ENCODE measurements around the gene ZNF891. TPM values are rescaled to one million over a fixed set of nuclear protein-coding genes. Genes with fewer than 3 reads are reported as not detected.

Gene ZNF891
- 5.6 to 6.2 TPM (median 5.8 TPM) in 3 replicates for total RNA-seq

DNA sequence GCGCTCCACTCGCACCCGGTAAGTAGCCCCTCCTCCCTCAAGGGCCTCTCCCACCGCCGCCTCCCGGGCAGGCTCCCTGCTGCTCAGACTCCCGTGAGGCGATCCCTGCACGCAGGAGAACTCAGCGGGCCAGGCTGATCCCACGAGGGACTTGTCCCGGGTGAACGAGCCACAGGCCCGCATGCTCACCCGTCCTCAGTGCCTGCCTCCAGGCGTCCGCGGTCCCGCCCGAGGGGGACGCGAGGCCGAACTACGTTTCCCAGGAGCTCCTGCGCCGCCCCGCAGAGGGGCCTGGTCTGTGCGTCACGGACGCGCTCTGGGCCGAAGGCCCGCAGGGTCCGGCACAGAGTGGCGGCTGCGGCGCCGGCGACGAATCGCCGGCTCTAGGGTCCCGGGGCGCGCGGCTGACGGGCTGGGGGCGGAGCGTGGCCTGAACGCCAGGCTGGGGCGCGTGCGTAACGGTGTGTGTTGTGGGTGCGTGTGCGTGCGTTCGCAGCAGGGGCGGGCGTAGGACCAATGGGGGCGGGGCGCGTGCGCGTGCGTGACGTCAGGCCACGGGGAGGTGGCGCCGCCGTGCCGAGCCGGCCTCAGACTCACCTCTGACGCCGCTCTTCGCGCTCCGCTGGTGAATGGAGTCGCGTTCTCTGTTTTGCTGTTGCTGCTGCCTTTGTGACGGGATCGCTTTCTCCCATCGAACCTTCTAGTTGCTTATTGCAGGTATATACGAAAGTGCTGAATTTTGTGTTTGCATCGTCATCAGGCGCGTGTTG lies at the start of gene ZNF891, which contains the start of gene ZNF10:
Gene ZNF891 (minus strand): TSS at position 237 of the 770 bp plus-strand sequence. CDS start 8,356 bp downstream, outside the sequence.
Gene ZNF10 (plus strand): TSS at position 590 of the 770 bp plus-strand sequence. CDS start 13,866 bp downstream, outside the sequence.
- H3K36me3 Mint-ChIP-seq: peaks cover 69% of the 10 kb centered on the region
- H3K4me3 Mint-ChIP-seq: peak within 1 kb of the TSS; percentile 96
- peak within 1 kb of the TSS; percentile 100 for H3K27ac Mint-ChIP-seq
- TF ChIP-seq, protein P1, sequence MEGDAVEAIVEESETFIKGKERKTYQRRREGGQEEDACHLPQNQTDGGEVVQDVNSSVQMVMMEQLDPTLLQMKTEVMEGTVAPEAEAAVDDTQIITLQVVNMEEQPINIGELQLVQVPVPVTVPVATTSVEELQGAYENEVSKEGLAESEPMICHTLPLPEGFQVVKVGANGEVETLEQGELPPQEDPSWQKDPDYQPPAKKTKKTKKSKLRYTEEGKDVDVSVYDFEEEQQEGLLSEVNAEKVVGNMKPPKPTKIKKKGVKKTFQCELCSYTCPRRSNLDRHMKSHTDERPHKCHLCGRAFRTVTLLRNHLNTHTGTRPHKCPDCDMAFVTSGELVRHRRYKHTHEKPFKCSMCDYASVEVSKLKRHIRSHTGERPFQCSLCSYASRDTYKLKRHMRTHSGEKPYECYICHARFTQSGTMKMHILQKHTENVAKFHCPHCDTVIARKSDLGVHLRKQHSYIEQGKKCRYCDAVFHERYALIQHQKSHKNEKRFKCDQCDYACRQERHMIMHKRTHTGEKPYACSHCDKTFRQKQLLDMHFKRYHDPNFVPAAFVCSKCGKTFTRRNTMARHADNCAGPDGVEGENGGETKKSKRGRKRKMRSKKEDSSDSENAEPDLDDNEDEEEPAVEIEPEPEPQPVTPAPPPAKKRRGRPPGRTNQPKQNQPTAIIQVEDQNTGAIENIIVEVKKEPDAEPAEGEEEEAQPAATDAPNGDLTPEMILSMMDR (IDR thresholded peaks at IDR 0.05; ENCODE audit: unreplicated experiment): no peak
- H3K4me1 Mint-ChIP-seq: peaks cover 14% of the 10 kb centered on the region
- no peaks in the 10 kb centered on the region for H3K27me3 Mint-ChIP-seq (ENCODE audit: low read depth)
- peak; percentile 97 to 99 for DNase-seq (ENCODE audit: low spot score in 2 of 2, unreplicated experiment in 2 of 2)
- H3K9me3 Mint-ChIP-seq: peaks cover 51% of the 10 kb centered on the region

DNA sequence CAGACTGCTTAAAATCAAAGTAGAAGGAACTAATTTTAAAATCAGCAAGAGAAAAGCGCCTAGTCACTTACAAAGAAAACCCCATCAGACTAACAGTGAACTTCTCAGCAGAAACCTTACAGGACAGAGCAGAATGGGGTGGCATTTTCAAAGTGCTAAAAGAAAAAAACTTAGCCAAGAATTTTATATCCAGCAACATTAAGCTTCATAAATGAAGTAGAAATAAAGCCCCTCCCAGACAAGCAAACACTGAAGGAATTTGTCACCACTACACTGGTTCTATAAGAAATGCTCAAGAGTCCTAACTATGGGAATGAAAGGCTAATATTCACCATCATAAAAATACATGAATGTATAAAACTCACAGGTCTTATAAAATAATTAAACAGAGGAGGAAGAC lies 44.8 kb upstream of the ZNF891 start:
- no peaks in the 10 kb centered on the region for H3K27me3 Mint-ChIP-seq (ENCODE audit: low read depth)
- TF ChIP-seq, protein P1 (IDR thresholded peaks at IDR 0.05; ENCODE audit: unreplicated experiment): no peak

DNA sequence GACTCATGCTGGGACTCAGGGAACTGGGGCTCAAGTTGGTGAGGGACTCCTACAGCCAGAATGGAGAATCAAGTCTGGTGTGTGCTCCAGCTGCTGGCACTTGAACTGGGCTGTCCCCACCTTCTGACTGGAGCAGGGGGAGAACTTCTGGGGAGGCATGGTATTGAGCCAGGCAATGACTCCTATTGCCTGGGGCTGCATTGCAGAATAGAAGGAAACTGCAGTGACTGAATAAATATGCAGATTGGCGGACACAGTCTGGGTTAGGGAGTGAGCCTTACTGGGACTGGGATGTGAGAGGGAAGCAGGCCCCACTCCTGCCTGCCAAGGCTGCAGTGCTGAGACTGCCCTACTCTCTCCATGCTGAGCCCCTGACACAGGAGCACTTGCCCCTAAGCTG lies 42.4 kb upstream of the ZNF891 start:
- no peak overlapping the region for H3K27ac Mint-ChIP-seq
- H3K36me3 Mint-ChIP-seq: peaks cover 2% of the 10 kb centered on the region
- DNase-seq (ENCODE audit: low spot score in 2 of 2, unreplicated experiment in 2 of 2): no peak
- TF ChIP-seq, protein P1 (IDR thresholded peaks at IDR 0.05; ENCODE audit: unreplicated experiment): no peak
- no peaks in the 10 kb centered on the region for H3K4me1 Mint-ChIP-seq
- H3K27me3 Mint-ChIP-seq (ENCODE audit: low read depth): no peaks in the 10 kb centered on the region
- peaks cover 66% of the 10 kb centered on the region for H3K9me3 Mint-ChIP-seq
- no peak overlapping the region for H3K4me3 Mint-ChIP-seq

More for the DNA sequence above, 44.8 kb upstream of the ZNF891 start:
- DNase-seq (ENCODE audit: low spot score in 2 of 2, unreplicated experiment in 2 of 2): no peak
- Mint-ChIP-seq H3K4me1 (no peaks in the 10 kb centered on the region), H3K27ac (no peak overlapping the region), H3K36me3 (peaks cover 9% of the 10 kb centered on the region), H3K4me3 (no peak overlapping the region), H3K9me3 (peaks cover 61% of the 10 kb centered on the region)

DNA sequence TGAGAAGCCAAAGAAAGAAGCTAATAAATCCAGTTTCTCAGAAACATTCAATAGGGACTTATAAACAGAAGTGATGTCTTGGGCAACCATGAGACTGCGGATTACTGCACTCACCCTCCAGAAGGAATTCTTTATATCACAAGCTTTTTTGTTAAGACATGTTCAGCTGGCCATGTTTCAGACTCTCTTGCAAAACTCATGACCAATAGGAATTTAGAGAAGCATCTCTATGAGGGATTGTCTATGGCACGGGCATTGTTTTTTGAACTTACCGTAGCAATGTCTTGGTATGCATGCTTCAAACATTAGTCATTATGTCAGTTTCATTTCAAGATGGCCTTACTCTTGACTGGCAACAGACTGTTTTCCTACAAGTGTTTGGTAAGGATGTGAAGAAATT lies 35.7 kb upstream of the ZNF891 start:
- TF ChIP-seq, protein P1 (IDR thresholded peaks at IDR 0.05; ENCODE audit: unreplicated experiment): no peak
- no peak overlapping the region for H3K4me3 Mint-ChIP-seq
- H3K9me3 Mint-ChIP-seq: peaks cover 62% of the 10 kb centered on the region
- no peak overlapping the region for H3K27ac Mint-ChIP-seq
- H3K27me3 Mint-ChIP-seq (ENCODE audit: low read depth): no peaks in the 10 kb centered on the region
- H3K36me3 Mint-ChIP-seq: peaks cover 17% of the 10 kb centered on the region
- DNase-seq (ENCODE audit: low spot score in 2 of 2, unreplicated experiment in 2 of 2): no peak
- H3K4me1 Mint-ChIP-seq: no peaks in the 10 kb centered on the region

DNA sequence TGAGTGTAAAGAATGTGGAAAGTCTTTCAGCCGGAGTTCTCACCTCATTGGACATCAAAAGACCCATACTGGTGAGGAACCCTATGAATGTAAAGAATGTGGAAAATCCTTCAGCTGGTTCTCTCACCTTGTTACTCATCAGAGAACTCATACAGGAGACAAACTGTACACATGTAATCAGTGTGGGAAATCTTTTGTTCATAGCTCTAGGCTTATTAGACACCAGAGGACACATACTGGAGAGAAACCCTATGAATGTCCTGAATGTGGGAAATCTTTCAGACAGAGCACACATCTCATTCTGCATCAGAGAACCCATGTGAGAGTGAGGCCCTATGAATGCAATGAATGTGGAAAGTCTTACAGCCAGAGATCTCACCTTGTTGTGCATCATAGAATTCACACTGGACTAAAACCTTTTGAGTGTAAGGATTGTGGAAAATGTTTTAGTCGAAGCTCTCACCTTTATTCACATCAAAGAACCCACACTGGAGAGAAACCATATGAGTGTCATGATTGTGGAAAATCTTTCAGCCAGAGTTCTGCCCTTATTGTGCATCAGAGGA lies 26.1 kb upstream of the ZNF891 start:
- Mint-ChIP-seq H3K27me3 (ENCODE audit: low read depth) (no peaks in the 10 kb centered on the region), H3K4me1 (no peaks in the 10 kb centered on the region), H3K9me3 (peaks cover 86% of the 10 kb centered on the region), H3K4me3 (no peak overlapping the region), H3K36me3 (peaks cover 87% of the 10 kb centered on the region), H3K27ac (no peak overlapping the region)
- TF ChIP-seq, protein P1 (IDR thresholded peaks at IDR 0.05; ENCODE audit: unreplicated experiment): no peak
- no peak for DNase-seq (ENCODE audit: low spot score in 2 of 2, unreplicated experiment in 2 of 2)
